Chondrocyte (in vitro differentiated cells): Measurements from ENCODE around the gene STRA8. TPM values are rescaled to one million over a fixed set of nuclear protein-coding genes. Genes with fewer than 3 reads are reported as not detected.

ENCODE experiments used
- DNase-seq: peaks from one replicate; pipeline ENCODE4 v3.0.0; 2021; ENCODE audit warnings: mixed read lengths, low spot score
- H3K27ac Mint-ChIP-seq: one replicate; pipeline ENCODE4 v1.8.0; 2021; ENCODE audit warnings: mild to moderate bottlenecking, moderate library complexity, mixed read lengths; ENCODE audit not compliant: unreplicated experiment
- H3K27me3 Mint-ChIP-seq: 2 replicates; pipeline ENCODE4 v1.8.0; 2021; ENCODE audit warnings: low read depth, mixed read lengths
- H3K36me3 Mint-ChIP-seq: 2 replicates; pipeline ENCODE4 v1.8.0; 2021; ENCODE audit warnings: low read depth, mixed read lengths
- H3K4me1 Mint-ChIP-seq: 2 replicates; pipeline ENCODE4 v1.8.0; 2021; ENCODE audit warnings: low read depth, mild to moderate bottlenecking, mixed read lengths
- H3K4me3 Mint-ChIP-seq: one replicate; pipeline ENCODE4 v1.8.0; 2021; ENCODE audit warnings: mild to moderate bottlenecking, moderate library complexity, mixed read lengths; ENCODE audit not compliant: unreplicated experiment
- H3K9me3 Mint-ChIP-seq: 2 replicates; pipeline ENCODE4 v1.8.0; 2021; ENCODE audit warnings: low read depth, mixed read lengths
- CTCF ChIP-seq: fragments of 200-600 bp; sonication (generic); IDR thresholded peaks from 2 replicates; pipeline ENCODE4 v1.5.0; 2021; ENCODE audit warnings: antibody characterized with exemption, mild to moderate bottlenecking, moderate library complexity
- microRNA-seq: library from miRNA; unstranded; fragments of <30 nt; microRNA quantifications from one replicate; pipeline ENCODE4 v1.2.0, GENCODE V29; 2020; ENCODE audit warnings: borderline number of aligned reads
- total RNA-seq: library from RNA; stranded (reverse); gene quantifications from 3 replicates; pipeline ENCODE4 v1.2.1, GENCODE V29; 2021

STRA8 gene
- total RNA-seq, 1 donor from 2014 or later: not detected

GRCh38 chr7:135300913-135301765 lies 67.5 kb downstream of the STRA8 start:
- Mint-ChIP-seq H3K4me3 (no peak overlapping the region), H3K9me3 (peaks cover 12% of the 10 kb centered on the region), H3K36me3 (peaks cover 5% of the 10 kb centered on the region), H3K4me1 (no peaks in the 10 kb centered on the region), H3K27ac (no peak overlapping the region), H3K27me3 (peaks cover 7% of the 10 kb centered on the region)
- TF ChIP-seq CTCF: no peak
- DNase-seq: no peak

Small RNAs within 50 kb of the gene (microRNA-seq; reads per million reads assigned to microRNA genes)
- gene MIR6509: not detected

Other genes with a start within 250 kb of the STRA8 start
- 0.30 to 0.94 TPM (median 0.69 TPM) in 3 replicates for gene AGBL3, start 247.3 kb upstream of the STRA8 start, total RNA-seq
- gene TMEM140, start 85.8 kb upstream of the STRA8 start, total RNA-seq: not detected in 3 replicates
- gene CYREN, start 63.1 kb upstream of the STRA8 start, total RNA-seq: 26.4 to 33.7 TPM (median 30.2 TPM) in 3 replicates
- 9.5 to 16.1 TPM (median 10.6 TPM) in 3 replicates for gene WDR91, start 22.3 kb upstream of the STRA8 start, total RNA-seq